HG03064 (cell line): Measurements from ENCODE around the gene TLR1.
"Not testable (repeated sequence)": the region's sequence is repeated elsewhere in the genome, so short reads cannot be mapped to it uniquely, and the experiment has no call there.

Experiments
- ATAC-seq: cut with Tn5 transposase; IDR thresholded peaks from one replicate; pipeline ENCODE4 v1.9.1; 2021; ENCODE audit warnings: low read depth; ENCODE audit not compliant: unreplicated experiment

TLR1 gene

DNA sequence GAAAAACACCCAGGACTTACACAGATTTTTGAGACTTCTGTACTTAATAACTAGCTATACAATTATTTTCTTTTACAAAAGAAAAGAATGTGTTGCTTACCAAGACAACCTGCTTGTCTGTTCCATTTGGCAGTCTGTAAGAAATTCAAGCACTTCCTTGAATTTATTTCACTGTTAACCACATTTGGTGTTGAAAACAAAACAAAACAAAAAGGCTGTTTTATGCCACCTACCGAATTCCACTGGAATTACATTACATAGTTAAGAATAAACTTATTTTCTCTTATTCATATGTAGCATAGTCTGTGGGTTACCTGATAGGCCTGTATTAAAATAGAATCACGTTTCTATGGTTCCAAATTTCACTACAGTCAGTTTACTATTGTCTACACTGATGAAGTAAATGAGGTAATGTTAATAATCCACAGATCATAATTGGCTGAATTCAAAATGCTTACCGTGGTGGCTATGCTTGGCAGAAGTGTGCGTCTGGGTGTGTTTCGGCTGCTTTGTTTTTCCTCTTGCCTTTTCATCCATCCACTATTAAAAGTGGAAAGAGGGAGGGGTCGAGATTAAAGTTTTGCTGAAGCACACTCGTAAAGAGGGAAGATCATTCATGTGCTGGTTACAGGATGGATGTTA, at the start of gene TLR1:
TLR1 (minus strand) TSS at position 138 of the 642 bp plus-strand sequence. CDS start 5,960 bp downstream, outside the sequence.
- peak; percentile 9 for ATAC-seq

GRCh38 chr4:38846015-38846414, 41.4 kb upstream of the TLR1 start:
- no peak for ATAC-seq

GRCh38 chr4:38842994-38843393, 38.4 kb upstream of the TLR1 start:
- no peak for ATAC-seq

GRCh38 chr4:38837849-38838248, 33.3 kb upstream of the TLR1 start:
- no peak for ATAC-seq

GRCh38 chr4:38837334-38837733, 32.7 kb upstream of the TLR1 start:
- no peak for ATAC-seq

GRCh38 chr4:38834570-38834969, 30.0 kb upstream of the TLR1 start:
- no peak for ATAC-seq

- no peak for ATAC-seq
Observed at GRCh38 chr4:38832624-38833528, 28.3 kb upstream of the TLR1 start.

DNA sequence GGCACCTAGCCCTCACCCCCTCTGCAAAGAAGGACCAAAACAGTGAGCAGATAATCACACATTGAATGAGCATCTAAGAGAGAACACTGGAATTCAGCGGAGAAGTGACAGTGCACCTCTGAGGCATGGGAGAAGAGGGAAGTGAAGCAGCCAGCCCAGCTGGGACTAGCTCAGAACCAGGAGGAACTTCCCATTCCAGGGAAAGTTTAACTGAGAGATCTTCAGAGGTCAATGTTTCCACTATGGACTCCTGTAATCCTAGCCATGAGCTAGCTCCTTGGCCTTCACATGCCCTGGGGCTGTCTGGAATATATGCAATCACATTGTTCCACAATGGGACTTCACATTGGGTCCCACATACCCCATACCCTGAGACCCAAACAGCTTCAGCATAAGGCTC, 27.6 kb upstream of the TLR1 start:
- ATAC-seq: no peak

- no peak for ATAC-seq
Observed at GRCh38 chr4:38831653-38832052, 27.1 kb upstream of the TLR1 start.

DNA sequence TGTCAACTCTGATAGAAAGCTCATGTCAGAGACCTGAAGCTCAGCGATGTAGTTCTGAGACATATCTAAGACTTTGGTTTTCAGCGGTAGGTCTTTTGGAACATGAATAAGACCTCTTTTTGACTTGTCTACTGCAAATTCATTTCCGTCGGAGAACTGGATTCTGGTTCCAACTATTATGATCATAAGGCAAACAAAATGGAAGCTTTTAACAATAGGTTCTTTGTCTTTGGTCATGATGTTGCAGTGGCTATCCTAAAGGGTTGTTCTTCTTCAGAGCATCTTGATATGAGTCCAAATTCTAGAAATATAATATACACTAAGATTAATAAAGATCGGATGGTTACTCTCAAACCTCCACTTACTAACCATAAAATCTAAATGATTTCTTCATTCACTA, 24.6 kb upstream of the TLR1 start:
- no peak for ATAC-seq

DNA sequence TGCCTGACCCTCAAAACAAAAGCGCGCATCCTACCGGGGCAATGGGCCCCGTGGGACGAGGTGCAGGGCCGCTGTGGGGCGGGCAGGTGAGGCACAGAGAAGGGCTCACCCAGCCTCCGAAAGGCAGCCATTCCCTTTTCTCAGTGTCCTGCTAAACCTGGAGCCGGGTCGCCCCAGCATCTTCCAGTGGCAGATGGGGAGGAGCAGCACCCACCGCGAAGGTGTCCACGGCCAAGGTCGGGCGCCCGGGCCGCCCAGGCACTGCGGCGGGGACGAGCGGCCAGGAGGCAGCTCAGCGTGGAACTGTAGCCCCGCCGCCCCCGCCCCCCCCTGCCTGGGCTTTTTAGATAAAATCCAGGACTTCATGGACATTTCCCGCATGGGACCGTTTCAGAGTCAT, 19.2 kb upstream of the TLR1 start:
- no peak for ATAC-seq

- ATAC-seq: no peak
Observed at GRCh38 chr4:38822748-38823303, 18.2 kb upstream of the TLR1 start.

GRCh38 chr4:38821739-38822138, 17.1 kb upstream of the TLR1 start:
- no peak for ATAC-seq

- ATAC-seq: peak; percentile 42
Observed at GRCh38 chr4:38820329-38821061, 15.9 kb upstream of the TLR1 start.

- no peak for ATAC-seq
Observed at GRCh38 chr4:38819569-38819968, 15.0 kb upstream of the TLR1 start.

GRCh38 chr4:38818441-38818976, 13.9 kb upstream of the TLR1 start:
- peak; percentile 49 for ATAC-seq

DNA sequence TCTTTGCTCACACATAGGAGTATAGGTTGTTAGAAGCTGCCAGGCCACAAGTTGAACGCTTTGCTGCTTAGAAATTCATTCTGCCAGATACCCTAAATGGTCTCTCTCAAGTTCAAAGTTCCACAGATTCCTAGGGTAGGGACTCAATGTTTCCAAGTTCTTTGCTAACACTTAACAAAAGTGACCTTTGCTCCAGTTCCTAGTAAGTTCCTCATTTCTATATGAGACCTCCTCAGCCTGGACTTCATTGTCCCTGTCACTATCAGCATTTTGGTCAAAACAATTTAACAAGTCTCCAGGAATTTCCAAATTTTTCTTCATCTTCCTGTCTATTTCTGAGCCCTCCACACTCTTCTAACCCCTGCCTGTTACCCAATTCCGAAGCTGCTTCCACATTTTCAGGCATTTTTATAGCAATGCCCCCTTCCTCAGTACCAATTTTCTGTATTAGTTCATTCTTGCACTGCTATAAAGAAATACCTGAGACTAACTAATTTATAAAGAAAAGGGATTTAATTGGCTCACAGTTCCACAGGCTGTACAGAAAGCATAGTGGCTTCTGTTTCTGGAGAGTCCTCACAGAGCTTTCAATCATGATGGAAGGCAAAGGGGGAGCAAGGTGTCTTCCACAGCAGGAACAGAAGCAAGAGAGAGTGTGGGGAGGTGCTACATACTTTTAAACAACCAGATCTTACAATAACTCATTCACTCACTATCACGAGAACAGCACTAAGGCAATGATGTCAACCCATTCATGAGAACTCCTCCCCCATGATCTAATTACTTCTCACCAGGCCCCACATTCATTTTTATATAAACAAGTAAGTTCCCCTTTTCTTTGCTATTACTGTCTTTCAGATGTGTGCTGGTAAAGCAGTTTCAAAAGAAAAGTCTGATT, 11.5 kb upstream of the TLR1 start:
- ATAC-seq: no peak

- ATAC-seq: no peak
Observed at GRCh38 chr4:38814386-38814785, 9.8 kb upstream of the TLR1 start.

DNA sequence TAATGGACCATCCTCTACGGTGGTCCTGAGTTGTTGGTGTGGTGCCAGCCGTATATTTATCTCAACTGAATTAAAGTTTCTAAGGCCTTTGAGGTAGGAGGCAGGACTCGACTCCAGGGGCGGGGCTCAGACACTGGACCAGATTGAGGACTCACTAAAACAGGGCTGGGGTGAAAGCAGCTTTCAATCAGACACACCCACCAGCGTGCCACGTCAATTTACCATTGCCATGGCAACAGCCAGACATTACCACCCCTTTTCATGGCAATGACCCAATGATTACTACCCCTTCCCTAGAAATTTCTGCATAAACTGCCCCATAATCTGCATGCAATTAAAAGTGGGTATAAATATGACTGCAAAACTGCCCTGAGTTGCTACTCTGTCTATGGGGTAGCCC, 6.7 kb upstream of the TLR1 start:
- ATAC-seq: no peak

GRCh38 chr4:38807462-38807861, 2.9 kb upstream of the TLR1 start:
- ATAC-seq: not testable (repeated sequence)
